ENCODE measurements around the gene ZNF274. TPM values are rescaled to one million over a fixed set of nuclear protein-coding genes. Genes with fewer than 3 reads are reported as not detected.

ZNF274 gene
- total and polyA plus RNA-seq, 2 donors = 15.7 to 33.2 TPM

DNA sequence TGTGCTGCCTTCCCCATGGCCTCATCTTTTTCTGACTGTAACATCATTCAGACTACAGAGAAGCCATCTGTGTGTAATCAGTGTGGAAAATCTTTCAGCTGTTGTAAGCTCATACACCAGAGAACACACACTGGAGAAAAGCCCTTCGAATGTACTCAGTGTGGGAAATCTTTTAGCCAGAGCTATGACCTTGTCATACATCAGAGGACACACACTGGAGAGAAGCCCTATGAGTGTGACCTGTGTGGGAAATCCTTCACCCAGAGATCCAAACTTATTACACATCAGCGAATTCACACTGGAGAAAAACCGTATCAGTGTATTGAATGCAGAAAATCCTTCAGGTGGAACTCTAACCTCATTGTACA lies 78.7 kb downstream of the ZNF274 start:
- Histone ChIP-seq H3K4me1 (ENCODE audit: control insufficient read depth in 2 of 2, insufficient read depth in 2 of 2, low read length in 2 of 2) (no peaks in the 10 kb centered on the region), H3K36me3 (ENCODE audit: control insufficient read depth in 2 of 2, insufficient read depth in 2 of 2, low read length in 1 of 2) (peaks cover 42 to 47% of the 10 kb centered on the region in 2 donors), H3K4me3 (ENCODE audit: low read length in 2 of 2) (no peak overlapping the region), H3K27me3 (ENCODE audit: control insufficient read depth in 2 of 2, insufficient read depth in 1 of 2, low read length in 1 of 2) (no peaks in the 10 kb centered on the region), H3K27ac (ENCODE audit: low read depth in 1 of 2, low read length in 1 of 2) (no peak overlapping the region), H3K9me3 (ENCODE audit: control insufficient read depth in 2 of 2, insufficient read depth in 1 of 2, low read length in 1 of 2) (peaks cover 48 to 94% of the 10 kb centered on the region in 2 donors)
- 98% methylated on average over 3 of the region's 3 CpGs for WGBS
- no peak for DNase-seq (ENCODE audit: low read depth in 6 of 9, low spot score in 9 of 9)

DNA sequence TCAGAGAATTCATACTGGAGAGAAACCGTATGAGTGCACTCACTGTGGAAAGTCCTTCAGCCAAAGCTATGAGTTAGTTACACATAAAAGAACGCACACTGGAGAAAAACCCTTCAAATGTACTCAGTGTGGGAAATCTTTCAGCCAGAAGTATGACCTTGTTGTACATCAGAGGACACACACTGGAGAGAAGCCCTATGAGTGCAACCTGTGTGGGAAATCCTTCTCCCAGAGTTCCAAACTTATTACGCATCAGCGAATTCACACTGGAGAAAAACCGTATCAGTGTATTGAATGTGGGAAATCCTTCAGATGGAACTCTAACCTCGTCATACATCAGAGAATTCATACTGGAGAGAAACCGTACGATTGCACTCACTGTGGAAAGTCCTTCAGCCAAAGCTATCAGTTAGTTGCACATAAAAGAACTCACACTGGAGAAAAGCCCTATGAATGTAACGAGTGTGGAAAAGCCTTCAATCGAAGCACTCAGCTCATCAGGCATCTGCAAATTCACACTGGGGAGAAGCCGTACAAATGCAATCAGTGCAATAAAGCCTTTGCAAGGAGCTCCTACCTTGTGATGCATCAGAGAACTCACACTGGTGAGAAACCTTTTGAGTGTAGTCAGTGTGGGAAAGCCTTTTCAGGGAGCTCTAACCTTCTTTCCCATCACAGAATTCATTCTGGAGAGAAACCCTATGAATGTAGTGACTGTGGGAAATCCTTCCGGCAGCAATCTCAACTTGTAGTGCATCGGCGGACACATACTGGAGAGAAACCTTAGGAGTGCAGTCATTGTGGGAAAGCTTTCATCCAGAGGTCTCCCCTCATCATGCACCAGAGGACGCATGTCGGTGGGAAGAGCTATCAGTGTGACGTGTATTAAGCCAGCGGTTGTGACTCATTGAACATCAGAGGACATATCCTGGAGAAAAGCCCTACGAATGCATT lies 79.4 kb downstream of the ZNF274 start:
- 99% methylated on average over 19 of the region's 19 CpGs for WGBS
- no peak overlapping the region for H3K27ac ChIP-seq (ENCODE audit: low read depth in 1 of 2, low read length in 1 of 2)
- DNase-seq (ENCODE audit: low read depth in 6 of 9, low spot score in 9 of 9) = no peak
- H3K27me3 ChIP-seq (ENCODE audit: control insufficient read depth in 2 of 2, insufficient read depth in 1 of 2, low read length in 1 of 2) = no peaks in the 10 kb centered on the region
- peaks cover 50 to 95% of the 10 kb centered on the region in 2 donors for H3K9me3 ChIP-seq (ENCODE audit: control insufficient read depth in 2 of 2, insufficient read depth in 1 of 2, low read length in 1 of 2)
- no peaks in the 10 kb centered on the region for H3K4me1 ChIP-seq (ENCODE audit: control insufficient read depth in 2 of 2, insufficient read depth in 2 of 2, low read length in 2 of 2)
- peaks cover 42 to 44% of the 10 kb centered on the region in 2 donors for H3K36me3 ChIP-seq (ENCODE audit: control insufficient read depth in 2 of 2, insufficient read depth in 2 of 2, low read length in 1 of 2)
- no peak overlapping the region for H3K4me3 ChIP-seq (ENCODE audit: low read length in 2 of 2)

DNA sequence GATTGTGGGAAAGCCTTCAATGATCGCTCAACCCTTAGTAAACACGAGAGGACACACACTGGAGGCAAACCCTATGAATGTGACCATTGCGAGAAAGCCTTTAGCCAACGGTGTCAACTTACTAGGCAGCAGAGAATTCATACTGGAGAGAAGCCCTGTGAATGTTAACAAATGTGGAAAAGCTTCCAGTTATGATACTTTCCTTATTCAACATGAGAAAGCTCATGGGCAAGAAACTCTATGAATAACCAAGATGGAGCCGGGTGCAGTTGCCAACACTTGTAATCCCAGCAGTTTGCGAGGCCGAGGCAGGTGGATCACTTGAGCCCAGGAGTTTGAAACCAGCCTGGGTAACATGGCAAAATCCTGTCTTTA lies 80.0 kb downstream of the ZNF274 start:
- Histone ChIP-seq H3K27me3 (ENCODE audit: control insufficient read depth in 2 of 2, insufficient read depth in 1 of 2, low read length in 1 of 2) (no peaks in the 10 kb centered on the region), H3K4me1 (ENCODE audit: control insufficient read depth in 2 of 2, insufficient read depth in 2 of 2, low read length in 2 of 2) (no peaks in the 10 kb centered on the region), H3K36me3 (ENCODE audit: control insufficient read depth in 2 of 2, insufficient read depth in 2 of 2, low read length in 1 of 2) (peaks cover 36 to 41% of the 10 kb centered on the region in 2 donors), H3K4me3 (ENCODE audit: low read length in 2 of 2) (no peak overlapping the region), H3K9me3 (ENCODE audit: control insufficient read depth in 2 of 2, insufficient read depth in 1 of 2, low read length in 1 of 2) (peaks cover 48 to 94% of the 10 kb centered on the region in 2 donors), H3K27ac (ENCODE audit: low read depth in 1 of 2, low read length in 1 of 2) (no peak overlapping the region)
- 99% methylated on average over 7 of the region's 7 CpGs for WGBS
- DNase-seq (ENCODE audit: low read depth in 6 of 9, low spot score in 9 of 9) = no peak

Other genes starting within 250 kb of the ZNF274 start
- 12.8 TPM for gene ZNF418, start 247.7 kb upstream of the ZNF274 start, total RNA-seq
- gene ZNF418, start 247.7 kb upstream of the ZNF274 start, polyA plus RNA-seq = 8.2 TPM
- 7.5 TPM for gene ZNF256, start 235.4 kb upstream of the ZNF274 start, total RNA-seq
- 7.0 TPM for gene ZNF256, start 235.4 kb upstream of the ZNF274 start, polyA plus RNA-seq
- 0.47 TPM for gene C19orf18, start 208.5 kb upstream of the ZNF274 start, total RNA-seq
- 7.7 TPM for gene C19orf18, start 208.5 kb upstream of the ZNF274 start, polyA plus RNA-seq
- gene ZNF606, start 180.2 kb upstream of the ZNF274 start, total RNA-seq = 17.8 TPM
- gene ZNF606, start 180.2 kb upstream of the ZNF274 start, polyA plus RNA-seq = 18.8 TPM
- 0.42 TPM for gene ZSCAN1, start 149.0 kb upstream of the ZNF274 start, total RNA-seq
- 1.6 TPM for gene ZSCAN1, start 149.0 kb upstream of the ZNF274 start, polyA plus RNA-seq
- 7.0 TPM for gene ZNF135, start 123.8 kb upstream of the ZNF274 start, total RNA-seq
- 14.6 TPM for gene ZNF135, start 123.8 kb upstream of the ZNF274 start, polyA plus RNA-seq
- 27.8 TPM for gene ZSCAN18, start 84.8 kb upstream of the ZNF274 start, total RNA-seq
- gene ZSCAN18, start 84.8 kb upstream of the ZNF274 start, polyA plus RNA-seq = 73.4 TPM
- gene ZNF329, start 32.3 kb upstream of the ZNF274 start, total RNA-seq = 11.9 TPM
- 9.3 TPM for gene ZNF329, start 32.3 kb upstream of the ZNF274 start, polyA plus RNA-seq
- gene ZNF544, start 45.9 kb downstream of the ZNF274 start, total RNA-seq = 37.1 TPM
- 28.0 TPM for gene ZNF544, start 45.9 kb downstream of the ZNF274 start, polyA plus RNA-seq
- 4.1 TPM for gene ZNF8, start 95.9 kb downstream of the ZNF274 start, total RNA-seq
- 3.7 TPM for gene ZNF8, start 95.9 kb downstream of the ZNF274 start, polyA plus RNA-seq
- 55.2 TPM for gene ERVK3-1, start 122.3 kb downstream of the ZNF274 start, total RNA-seq
- gene ERVK3-1, start 122.3 kb downstream of the ZNF274 start, polyA plus RNA-seq = 60.9 TPM
- gene ZSCAN22, start 143.9 kb downstream of the ZNF274 start, total RNA-seq = 1.2 TPM
- gene ZSCAN22, start 143.9 kb downstream of the ZNF274 start, polyA plus RNA-seq = 1.2 TPM
- gene A1BG, start 170.4 kb downstream of the ZNF274 start, total RNA-seq = 59.3 TPM
- 77.3 TPM for gene A1BG, start 170.4 kb downstream of the ZNF274 start, polyA plus RNA-seq
- gene ZNF497, start 179.7 kb downstream of the ZNF274 start, total RNA-seq = 0.94 TPM
- gene ZNF497, start 179.7 kb downstream of the ZNF274 start, polyA plus RNA-seq = 1.3 TPM
- 3.8 TPM for gene ZNF837, start 198.0 kb downstream of the ZNF274 start, total RNA-seq
- gene ZNF837, start 198.0 kb downstream of the ZNF274 start, polyA plus RNA-seq = 2.9 TPM
- gene RPS5, start 204.2 kb downstream of the ZNF274 start, total RNA-seq = 1,573 TPM
- gene RPS5, start 204.2 kb downstream of the ZNF274 start, polyA plus RNA-seq = 942 TPM
- gene RNF225, start 212.6 kb downstream of the ZNF274 start, total RNA-seq = not detected
- not detected for gene RNF225, start 212.6 kb downstream of the ZNF274 start, polyA plus RNA-seq
- gene ZNF584, start 225.6 kb downstream of the ZNF274 start, total RNA-seq = 6.0 TPM
- 5.2 TPM for gene ZNF584, start 225.6 kb downstream of the ZNF274 start, polyA plus RNA-seq

Data from thymus (tissue), 11 donors.